IMR-90 (cell line): Measurements from ENCODE around the gene EIF4H. TPM values are rescaled to one million over a fixed set of nuclear protein-coding genes. Genes with fewer than 3 reads are reported as not detected.

Experiments used
- ATAC-seq: fragments of 200-7000 bp; cut with Tn5 transposase; 2 replicates; pipeline ENCODE4 v1.9.1; 2020; ENCODE audit warnings: low read depth, mild to moderate bottlenecking, moderate library complexity
- BruUV-seq: library from RNA; stranded (reverse); fragments of 400-500 nt; replicated peaks from 2 replicates; lab custom pipeline; 2021; lab: Mats Ljungman, UMichigan
- CTCF ChIA-PET: fragments of 300-600 bp; formaldehyde crosslinking; extraction: SDS; loops from one replicate; lab custom pipeline; 2021; ENCODE audit warnings: antibody characterized with exemption; lab: Yijun Ruan, JAX
- POLR2A ChIA-PET: fragments of 300-600 bp; sonication (Branson Sonifier 250); formaldehyde crosslinking; loops from one replicate; lab custom pipeline; 2022; ENCODE audit warnings: antibody characterized with exemption; ENCODE audit not compliant: unreplicated experiment; lab: Charles Lee
- DNase-seq: peaks from one replicate; pipeline ENCODE4 v3.0.0; 2013
- H2AFZ ChIP-seq: replicated peaks from 2 replicates; pipeline ENCODE3; 2013; ENCODE audit warnings: low read length, mild to moderate bottlenecking; ENCODE audit not compliant: poor library complexity
- H2AK5ac ChIP-seq: 2 replicates; pipeline ENCODE4 v1.6.1; 2013; ENCODE audit warnings: low read depth, low read length, inconsistent platforms
- H2AK9ac ChIP-seq: replicated peaks from 2 replicates; pipeline ENCODE3; 2013; ENCODE audit warnings: mild to moderate bottlenecking, low read depth, low read length, moderate library complexity; ENCODE audit not compliant: poor library complexity
- H2BK120ac ChIP-seq: 2 replicates; pipeline ENCODE4 v1.6.1; 2013; ENCODE audit warnings: low read depth, low read length, inconsistent platforms
- H2BK15ac ChIP-seq: 3 replicates; pipeline ENCODE4 v1.6.1; 2013; ENCODE audit warnings: low read depth, low read length, inconsistent platforms
- H2BK20ac ChIP-seq: 2 replicates; pipeline ENCODE4 v1.6.1; 2013; ENCODE audit warnings: low read depth, mild to moderate bottlenecking, inconsistent platforms, low read length, moderate library complexity
- H2BK5ac ChIP-seq: 2 replicates; pipeline ENCODE4 v1.6.1; 2013; ENCODE audit warnings: mild to moderate bottlenecking, low read depth, low read length, inconsistent platforms; ENCODE audit not compliant: poor library complexity, severe bottlenecking
- H3K14ac ChIP-seq: replicated peaks from 2 replicates; pipeline ENCODE4 v1.6.1; 2013; ENCODE audit warnings: low read depth, low read length, inconsistent platforms
- H3K18ac ChIP-seq: 2 replicates; pipeline ENCODE4 v1.6.1; 2013; ENCODE audit warnings: low read depth, low read length, control low read depth
- H3K23ac ChIP-seq: 2 replicates; pipeline ENCODE4 v1.6.1; 2013; ENCODE audit warnings: low read depth, low read length, inconsistent platforms
- H3K27ac ChIP-seq: 2 replicates; pipeline ENCODE4 v1.5.1; 2013; ENCODE audit warnings: mild to moderate bottlenecking, control low read depth, low read length; ENCODE audit not compliant: insufficient read depth
- H3K27me3 ChIP-seq: 2 replicates; pipeline ENCODE4 v1.6.1; 2013; ENCODE audit warnings: low read length; ENCODE audit not compliant: control insufficient read depth, insufficient read depth
- H3K36me3 ChIP-seq: 2 replicates; pipeline ENCODE4 v1.6.1; 2013; ENCODE audit warnings: low read length, mixed read lengths; ENCODE audit not compliant: control insufficient read depth, insufficient read depth
- H3K4ac ChIP-seq: 2 replicates; pipeline ENCODE4 v1.6.1; 2013; ENCODE audit warnings: low read depth, low read length, inconsistent platforms
- H3K4me1 ChIP-seq: 2 replicates; pipeline ENCODE4 v1.6.1; 2013; ENCODE audit warnings: low read length, mixed read lengths; ENCODE audit not compliant: control insufficient read depth, insufficient read depth
- H3K4me2 ChIP-seq: 2 replicates; pipeline ENCODE4 v1.6.1; 2013; ENCODE audit warnings: low read depth, mild to moderate bottlenecking, control low read depth, low read length, moderate library complexity
- H3K4me3 ChIP-seq: 2 replicates; pipeline ENCODE4 v1.5.1; 2013; ENCODE audit warnings: low read depth, mild to moderate bottlenecking, control low read depth, low read length, moderate library complexity; ENCODE audit not compliant: insufficient read depth
- H3K56ac ChIP-seq: 2 replicates; pipeline ENCODE4 v1.6.1; 2013; ENCODE audit warnings: low read length, inconsistent platforms; ENCODE audit not compliant: insufficient read depth; ENCODE audit errors: extremely low read depth
- H3K79me1 ChIP-seq, 2 experiments: 2 replicates each; pipeline ENCODE4 v1.6.1; 2013; ENCODE audit warnings: low read length in 2 of 2, inconsistent platforms in 1 of 2, low read depth in 1 of 2
- H3K9ac ChIP-seq: 2 replicates; pipeline ENCODE4 v1.6.1; 2013; ENCODE audit warnings: low read depth, low read length, control low read depth
- H3K9me1 ChIP-seq: 2 replicates; pipeline ENCODE4 v1.6.1; 2013; ENCODE audit warnings: low read length, inconsistent platforms; ENCODE audit not compliant: insufficient read depth
- H3K9me3 ChIP-seq: 2 replicates; pipeline ENCODE4 v1.6.1; 2013; ENCODE audit warnings: low read length; ENCODE audit not compliant: control insufficient read depth, insufficient read depth
- H4K20me1 ChIP-seq: 2 replicates; pipeline ENCODE4 v1.6.1; 2013; ENCODE audit warnings: low read length, inconsistent platforms; ENCODE audit not compliant: insufficient read depth
- H4K5ac ChIP-seq: 2 replicates; pipeline ENCODE4 v1.6.1; 2013; ENCODE audit warnings: mild to moderate bottlenecking, low read depth, low read length, control low read depth
- H4K8ac ChIP-seq, 2 experiments: 2 replicates each; pipeline ENCODE4 v1.6.1; 2013; ENCODE audit warnings: low read depth in 2 of 2, low read length in 2 of 2, control low read depth in 1 of 2, inconsistent platforms in 1 of 2
- H4K91ac ChIP-seq: 2 replicates; pipeline ENCODE4 v1.6.1; 2013; ENCODE audit warnings: low read depth, low read length, inconsistent platforms; ENCODE audit not compliant: insufficient read depth
- BHLHE40 ChIP-seq: fragments of 150-350 bp; IDR thresholded peaks from 2 replicates; pipeline ENCODE4 v1.6.1; 2016; ENCODE audit warnings: mild to moderate bottlenecking, low read depth, low read length
- CEBPB ChIP-seq: IDR thresholded peaks from 2 replicates; pipeline ENCODE4 v1.6.1; 2012; ENCODE audit warnings: low read depth, low read length, improper control_type of control experiment
- CHD1 ChIP-seq: IDR thresholded peaks from 2 replicates; pipeline ENCODE4 v1.6.1; 2012; ENCODE audit warnings: low read depth, low read length, improper control_type of control experiment
- FOS ChIP-seq: fragments of 150-350 bp; IDR thresholded peaks from 2 replicates; pipeline ENCODE4 v1.6.1; 2016; ENCODE audit warnings: low read depth, low read length
- MAFK ChIP-seq: IDR thresholded peaks from 2 replicates; pipeline ENCODE4 v1.6.1; 2012; ENCODE audit warnings: low read depth, low read length, improper control_type of control experiment
- MAZ ChIP-seq: IDR thresholded peaks from 2 replicates; pipeline ENCODE4 v1.6.1; 2012; ENCODE audit warnings: low read depth, mild to moderate bottlenecking, low read length, improper control_type of control experiment, moderate library complexity, borderline replicate concordance
- MXI1 ChIP-seq: IDR thresholded peaks from 2 replicates; pipeline ENCODE4 v1.6.1; 2012; ENCODE audit warnings: low read depth, mild to moderate bottlenecking, low read length, moderate library complexity, borderline replicate concordance
- NFE2L2 ChIP-seq: fragments of 150-350 bp; IDR thresholded peaks from 2 replicates; pipeline ENCODE4 v1.6.1; 2016; ENCODE audit warnings: low read depth, mild to moderate bottlenecking, low read length
- POLR2A ChIP-seq: IDR thresholded peaks from 2 replicates; pipeline ENCODE4 v1.6.1; 2012; ENCODE audit warnings: mild to moderate bottlenecking, low read depth, low read length
- RAD21 ChIP-seq: IDR thresholded peaks from 2 replicates; pipeline ENCODE4 v1.6.1; 2012; ENCODE audit warnings: low read length, improper control_type of control experiment
- RCOR1 ChIP-seq: IDR thresholded peaks from 2 replicates; pipeline ENCODE4 v1.6.1; 2012; ENCODE audit warnings: mild to moderate bottlenecking, low read length, improper control_type of control experiment; ENCODE audit not compliant: insufficient replicate concordance
- RFX5 ChIP-seq: IDR thresholded peaks from 2 replicates; pipeline ENCODE4 v1.8.0; 2012; ENCODE audit warnings: low read depth, mild to moderate bottlenecking, low read length, moderate library complexity
- SMC3 ChIP-seq: fragments of 150-350 bp; IDR thresholded peaks from 2 replicates; pipeline ENCODE4 v1.6.1; 2016; ENCODE audit warnings: low read depth, mild to moderate bottlenecking, antibody characterized with exemption, low read length, moderate library complexity
- USF2 ChIP-seq: fragments of 150-350 bp; IDR thresholded peaks from 2 replicates; pipeline ENCODE4 v1.6.1; 2017; ENCODE audit warnings: mild to moderate bottlenecking, antibody characterized with exemption, low read length, low read depth
- WGBS, 2 experiments: methylation state at CpG; one replicate each; pipeline versions ENCODE4 v1.1.5 to v1.1.7; 2013; ENCODE audit warnings: missing lambda C conversion rate in 2 of 2; ENCODE audit not compliant: insufficient read length in 1 of 2; ENCODE audit errors: extremely low coverage in 2 of 2; 5-methylcytosine and 5-hydroxymethylcytosine counted together
- dilution Hi-C: fragments of 300-500 bp; cut with HindIII; formaldehyde crosslinking; loops from one replicate; pipeline ENCODE4 v1.14.3; 2018; ENCODE audit warnings: low sequenced_read_pairs; ENCODE audit not compliant: unreplicated experiment
- in situ Hi-C: fragments of 300-500 bp; cut with MboI; formaldehyde crosslinking; loops from 3 replicates; pipeline ENCODE4 v1.14.3; 2019; ENCODE audit warnings: low sequenced_read_pairs, inconsistent platforms, mixed read lengths
- intact Hi-C: fragments of 100-400 bp; cut with micrococcal nuclease; formaldehyde crosslinking; loops from 2 replicates; pipeline ENCODE4 v1.10.0; 2022
- polyA plus RNA-seq, 3 experiments: library from polyadenylated mRNA; depleted of rRNA; stranded (reverse); fragments of >200 nt; gene quantifications; 2 replicates each; pipeline ENCODE4 v1.2.3, GENCODE V29; 2012; ENCODE audit warnings: low replicate concordance in 1 of 3
- total RNA-seq: library from RNA; depleted of rRNA; stranded (reverse); fragments of >200 nt; gene quantifications from 2 replicates; pipeline ENCODE4 v1.2.3, GENCODE V29; 2012
- TF ChIP-seq, protein P1 (sequence below): conservative IDR thresholded peaks from 2 replicates; pipeline ENCODE4 v1.5.1; 2012; ENCODE audit warnings: mild to moderate bottlenecking, low read depth, low read length, improper control_type of control experiment
- TF ChIP-seq, protein P2 (sequence below): fragments of 150-350 bp; IDR thresholded peaks from 2 replicates; pipeline ENCODE4 v1.6.1; 2016; ENCODE audit warnings: low read depth, mild to moderate bottlenecking, low read length, moderate library complexity, borderline replicate concordance

EIF4H gene
- total and polyA plus RNA-seq, 2 of the 4 experiments (the other 2 are of a cell fraction) = 241 to 321 TPM

GRCh38 chr7:74221713-74222112, 47.6 kb downstream of the EIF4H start:
- BruUV-seq = no TSS peak
- Histone ChIP-seq H3K4me2 (no peak overlapping the region), H2BK20ac (no peak overlapping the region), H3K4me3 (no peak overlapping the region), H3K4me1 (no peaks in the 10 kb centered on the region), H4K8ac (no peak overlapping the region), H4K5ac (no peak overlapping the region), H2AFZ (no peak overlapping the region), H3K9me3 (peaks cover 5% of the 10 kb centered on the region), H3K23ac (no peak overlapping the region), H3K14ac (no peak overlapping the region), H3K56ac (no peak overlapping the region), H2BK120ac (no peak overlapping the region), H3K9ac (no peak overlapping the region), H3K4ac (no peak overlapping the region), H3K18ac (no peak overlapping the region), H4K91ac (no peak overlapping the region), H3K36me3 (peaks cover 5% of the 10 kb centered on the region), H2AK5ac (no peak overlapping the region), H4K20me1 (no peaks in the 10 kb centered on the region), H2BK15ac (no peak overlapping the region), H3K27me3 (no peaks in the 10 kb centered on the region; the same call in 1 of the 2 replicates), H3K9me1 (no peaks in the 10 kb centered on the region), H2BK5ac (no peak overlapping the region), H2AK9ac (no peak overlapping the region), H3K79me1 (no peaks in the 10 kb centered on the region), H3K27ac (no peak overlapping the region)
- dilution Hi-C loops = no loop called here
- CTCF ChIA-PET = no interaction called here
- ATAC-seq = no peak
- in situ Hi-C loops = loop anchor here (25.0 kb wide), 1 partner anchor 341 kb away; no protein-coding TSS in a partner anchor
- no peak for TF ChIP-seq SMC3
- TF ChIP-seq POLR2A = no peak
- no peak for TF ChIP-seq BHLHE40
- no peak for TF ChIP-seq RFX5
- TF ChIP-seq MAFK = no peak
- no peak for TF ChIP-seq RCOR1
- no peak for TF ChIP-seq CEBPB
- TF ChIP-seq, protein P1, sequence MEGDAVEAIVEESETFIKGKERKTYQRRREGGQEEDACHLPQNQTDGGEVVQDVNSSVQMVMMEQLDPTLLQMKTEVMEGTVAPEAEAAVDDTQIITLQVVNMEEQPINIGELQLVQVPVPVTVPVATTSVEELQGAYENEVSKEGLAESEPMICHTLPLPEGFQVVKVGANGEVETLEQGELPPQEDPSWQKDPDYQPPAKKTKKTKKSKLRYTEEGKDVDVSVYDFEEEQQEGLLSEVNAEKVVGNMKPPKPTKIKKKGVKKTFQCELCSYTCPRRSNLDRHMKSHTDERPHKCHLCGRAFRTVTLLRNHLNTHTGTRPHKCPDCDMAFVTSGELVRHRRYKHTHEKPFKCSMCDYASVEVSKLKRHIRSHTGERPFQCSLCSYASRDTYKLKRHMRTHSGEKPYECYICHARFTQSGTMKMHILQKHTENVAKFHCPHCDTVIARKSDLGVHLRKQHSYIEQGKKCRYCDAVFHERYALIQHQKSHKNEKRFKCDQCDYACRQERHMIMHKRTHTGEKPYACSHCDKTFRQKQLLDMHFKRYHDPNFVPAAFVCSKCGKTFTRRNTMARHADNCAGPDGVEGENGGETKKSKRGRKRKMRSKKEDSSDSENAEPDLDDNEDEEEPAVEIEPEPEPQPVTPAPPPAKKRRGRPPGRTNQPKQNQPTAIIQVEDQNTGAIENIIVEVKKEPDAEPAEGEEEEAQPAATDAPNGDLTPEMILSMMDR = no peak
- TF ChIP-seq NFE2L2 = no peak
- no peak for TF ChIP-seq CHD1
- TF ChIP-seq MXI1 = no peak
- no peak for TF ChIP-seq USF2
- TF ChIP-seq RAD21 = no peak
- TF ChIP-seq MAZ = no peak
- TF ChIP-seq, protein P2, sequence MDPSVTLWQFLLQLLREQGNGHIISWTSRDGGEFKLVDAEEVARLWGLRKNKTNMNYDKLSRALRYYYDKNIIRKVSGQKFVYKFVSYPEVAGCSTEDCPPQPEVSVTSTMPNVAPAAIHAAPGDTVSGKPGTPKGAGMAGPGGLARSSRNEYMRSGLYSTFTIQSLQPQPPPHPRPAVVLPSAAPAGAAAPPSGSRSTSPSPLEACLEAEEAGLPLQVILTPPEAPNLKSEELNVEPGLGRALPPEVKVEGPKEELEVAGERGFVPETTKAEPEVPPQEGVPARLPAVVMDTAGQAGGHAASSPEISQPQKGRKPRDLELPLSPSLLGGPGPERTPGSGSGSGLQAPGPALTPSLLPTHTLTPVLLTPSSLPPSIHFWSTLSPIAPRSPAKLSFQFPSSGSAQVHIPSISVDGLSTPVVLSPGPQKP = no peak
- TF ChIP-seq FOS = no peak
- DNase-seq = no peak
- WGBS, 2 experiments = 100% methylated on average over 1 of the region's 11 CpGs; no CpG with 5 or more reads in 1 of the 2 experiments
- intact Hi-C loops = no loop called here
- POLR2A ChIA-PET = no interaction called here
